SJSA1 (cell line): Measurements from ENCODE around the gene OR8K1. TPM values are rescaled to one million over a fixed set of nuclear protein-coding genes. Genes with fewer than 3 reads are reported as not detected.

Experiments used
- total RNA-seq: library from RNA; depleted of rRNA; stranded (reverse); fragments of >200 nt; shearing (Covaris generic); gene quantifications from 2 replicates; pipeline ENCODE4 v1.2.3, GENCODE V29; 2014; rRNA removed

Gene OR8K1
- total RNA-seq, 1 experiment from 2014 or later: not detected

Other genes with a start within 250 kb of the OR8K1 start
- gene OR8H2, start 242.4 kb upstream of the OR8K1 start, total RNA-seq: not detected in 2 replicates
- not detected in 2 replicates for gene OR8H3, start 223.7 kb upstream of the OR8K1 start, total RNA-seq
- gene OR8J3, start 205.8 kb upstream of the OR8K1 start, total RNA-seq: not detected in 2 replicates
- not detected in 2 replicates for gene OR8K5, start 185.7 kb upstream of the OR8K1 start, total RNA-seq
- gene OR5J2, start 169.4 kb upstream of the OR8K1 start, total RNA-seq: not detected in 2 replicates
- not detected in 2 replicates for gene OR5T2, start 111.8 kb upstream of the OR8K1 start, total RNA-seq
- gene OR5T3, start 93.8 kb upstream of the OR8K1 start, total RNA-seq: not detected in 2 replicates
- gene OR5T1, start 71.9 kb upstream of the OR8K1 start, total RNA-seq: not detected in 2 replicates
- not detected in 2 replicates for gene OR8H1, start 53.8 kb upstream of the OR8K1 start, total RNA-seq
- not detected in 2 replicates for gene OR8K3, start 30.9 kb upstream of the OR8K1 start, total RNA-seq
- gene OR8J1, start 8.3 kb downstream of the OR8K1 start, total RNA-seq: not detected in 2 replicates
- not detected in 2 replicates for gene OR8U1, start 29.6 kb downstream of the OR8K1 start, total RNA-seq
- gene OR5AL1, start 66.7 kb downstream of the OR8K1 start, total RNA-seq: not detected in 2 replicates
- not detected in 2 replicates for gene OR5M3, start 127.3 kb downstream of the OR8K1 start, total RNA-seq
- gene OR5M8, start 145.3 kb downstream of the OR8K1 start, total RNA-seq: not detected in 2 replicates
- gene OR5M11, start 197.2 kb downstream of the OR8K1 start, total RNA-seq: not detected in 2 replicates
- not detected in 2 replicates for gene OR5M10, start 231.7 kb downstream of the OR8K1 start, total RNA-seq